PC-3 (cell line): ENCODE results near the gene FBF1. TPM values are rescaled to one million over a fixed set of nuclear protein-coding genes. Genes with fewer than 3 reads are reported as not detected.

ENCODE experiments used
- ATAC-seq: fragments of 200-7000 bp; cut with Tn5 transposase; 2 replicates; pipeline ENCODE4 v1.9.1; 2020; ENCODE audit warnings: mild to moderate bottlenecking, moderate library complexity
- BruUV-seq: library from RNA; stranded (reverse); fragments of 400-500 nt; replicated peaks from 2 replicates; lab custom pipeline; 2021; lab: Mats Ljungman, UMichigan
- CTCF ChIA-PET: fragments of 300-600 bp; sonication (Branson Sonifier 250); formaldehyde crosslinking; loops from one replicate; lab custom pipeline; 2022; ENCODE audit warnings: antibody characterized with exemption; lab: Charles Lee
- POLR2A ChIA-PET: fragments of 300-600 bp; sonication (Branson Sonifier 250); formaldehyde crosslinking; loops from one replicate; lab custom pipeline; 2022; ENCODE audit warnings: antibody characterized with exemption; ENCODE audit not compliant: unreplicated experiment; lab: Charles Lee
- DNase-seq: peaks from one replicate; pipeline ENCODE4 v3.0.0-alpha.2; 2015
- H2AFZ ChIP-seq: fragments of 300-600 bp; sonication (generic); 2 replicates; pipeline ENCODE4 v1.6.0; 2016; ENCODE audit warnings: antibody characterized with exemption, low read length
- H3F3A ChIP-seq: fragments of 300-600 bp; sonication (generic); one replicate; pipeline ENCODE4 v1.6.0; 2017; ENCODE audit warnings: antibody characterized with exemption, low read length, control low read depth, mild to moderate bottlenecking; ENCODE audit not compliant: unreplicated experiment
- H3K27ac ChIP-seq: fragments of 300-600 bp; sonication (generic); 2 replicates; pipeline ENCODE4 v1.5.1; 2016; ENCODE audit warnings: mild to moderate bottlenecking, low read length
- H3K27me3 ChIP-seq: fragments of 300-600 bp; sonication (generic); 2 replicates; pipeline ENCODE4 v1.6.1; 2016; ENCODE audit warnings: low read length, mixed read lengths
- H3K36me3 ChIP-seq: fragments of 300-600 bp; sonication (generic); 2 replicates; pipeline ENCODE4 v1.6.1; 2016; ENCODE audit warnings: low read depth, mixed run types, low read length, mixed read lengths
- H3K4me1 ChIP-seq: fragments of 300-600 bp; sonication (generic); 2 replicates; pipeline ENCODE4 v1.5.1; 2016; ENCODE audit warnings: low read length; ENCODE audit not compliant: insufficient read depth
- H3K4me2 ChIP-seq: fragments of 300-600 bp; sonication (generic); 2 replicates; pipeline ENCODE4 v1.6.0; 2016; ENCODE audit warnings: low read length
- H3K4me3 ChIP-seq: fragments of 300-600 bp; sonication (generic); 2 replicates; pipeline ENCODE4 v1.5.1; 2016; ENCODE audit warnings: mild to moderate bottlenecking, low read length, mixed read lengths
- H3K79me2 ChIP-seq: fragments of 300-600 bp; sonication (generic); 2 replicates; pipeline ENCODE4 v1.6.1; 2017; ENCODE audit warnings: low read length, mixed read lengths
- H3K9ac ChIP-seq: fragments of 300-600 bp; sonication (generic); 2 replicates; pipeline ENCODE4 v1.6.0; 2016; ENCODE audit warnings: mild to moderate bottlenecking, low read length
- H3K9me2 ChIP-seq: fragments of 300-600 bp; sonication (generic); replicated peaks from 2 replicates; pipeline ENCODE4 v1.6.1; 2016; ENCODE audit warnings: mixed run types, low read length, mixed read lengths
- H3K9me3 ChIP-seq: fragments of 300-600 bp; sonication (generic); 2 replicates; pipeline ENCODE4 v1.6.1; 2016; ENCODE audit warnings: low read length, mixed read lengths
- H4K20me1 ChIP-seq: fragments of 300-600 bp; sonication (generic); 2 replicates; pipeline ENCODE4 v1.6.1; 2016; ENCODE audit warnings: low read length, mixed read lengths
- EZH2 ChIP-seq: fragments of 300-600 bp; sonication (generic); IDR thresholded peaks from one replicate; pipeline ENCODE4 v1.6.1; 2017; ENCODE audit warnings: antibody characterized with exemption, mild to moderate bottlenecking, low read length; ENCODE audit not compliant: unreplicated experiment
- EZH2phosphoT487 ChIP-seq: fragments of 300-600 bp; sonication (generic); IDR thresholded peaks from 2 replicates; pipeline ENCODE4 v1.6.1; 2018; ENCODE audit warnings: mild to moderate bottlenecking, antibody characterized with exemption, low read length, borderline replicate concordance
- intact Hi-C: fragments of 100-400 bp; cut with micrococcal nuclease; formaldehyde crosslinking; loops from 2 replicates; pipeline ENCODE4 v1.9.0; 2023
- total RNA-seq: library from RNA; depleted of rRNA; stranded (reverse); fragments of >200 nt; gene quantifications from 2 replicates; pipeline ENCODE4 v1.2.3, GENCODE V29; 2014
- TF ChIP-seq, protein P1 (sequence below): fragments of 300-600 bp; sonication (generic); conservative IDR thresholded peaks from 2 replicates; pipeline ENCODE4 v1.5.1; 2017; ENCODE audit warnings: antibody characterized with exemption, low read depth, mild to moderate bottlenecking, low read length

FBF1 gene
- total RNA-seq, 1 experiment from 2014 or later = 39.2 TPM

GRCh38 chr17:75959051-75959838 lies 18.4 kb upstream of the FBF1 start:
- Histone ChIP-seq H3K9me3 (no peaks in the 10 kb centered on the region), H3K27ac (peak overlapping the region; percentile 78), H3K36me3 (peaks cover 22% of the 10 kb centered on the region), H3K27me3 (no peaks in the 10 kb centered on the region), H3K9me2 (no peaks in the 10 kb centered on the region), H3K4me3 (peak overlapping the region; percentile 36; the same call in 1 of the 2 replicates), H4K20me1 (no peaks in the 10 kb centered on the region), H3F3A (peaks cover 7% of the 10 kb centered on the region), H2AFZ (peak overlapping the region; percentile 12; the same call in 1 of the 2 replicates), H3K9ac (peak overlapping the region; percentile 11), H3K4me2 (peak overlapping the region; percentile 75), H3K79me2 (peaks cover 39% of the 10 kb centered on the region), H3K4me1 (peaks cover 21% of the 10 kb centered on the region)
- ChIA-PET CTCF (interaction anchor here (0.9 kb wide), 2 partner anchors 18 to 82 kb away, joined by 4 read pairs; partner anchors contain the start of gene FBF1), POLR2A (interaction anchor here (0.7 kb wide), 1 partner anchor 9 kb away, joined by 3 read pairs; no protein-coding TSS in a partner anchor)
- no peak for TF ChIP-seq EZH2phosphoT487
- TF ChIP-seq, protein P1, sequence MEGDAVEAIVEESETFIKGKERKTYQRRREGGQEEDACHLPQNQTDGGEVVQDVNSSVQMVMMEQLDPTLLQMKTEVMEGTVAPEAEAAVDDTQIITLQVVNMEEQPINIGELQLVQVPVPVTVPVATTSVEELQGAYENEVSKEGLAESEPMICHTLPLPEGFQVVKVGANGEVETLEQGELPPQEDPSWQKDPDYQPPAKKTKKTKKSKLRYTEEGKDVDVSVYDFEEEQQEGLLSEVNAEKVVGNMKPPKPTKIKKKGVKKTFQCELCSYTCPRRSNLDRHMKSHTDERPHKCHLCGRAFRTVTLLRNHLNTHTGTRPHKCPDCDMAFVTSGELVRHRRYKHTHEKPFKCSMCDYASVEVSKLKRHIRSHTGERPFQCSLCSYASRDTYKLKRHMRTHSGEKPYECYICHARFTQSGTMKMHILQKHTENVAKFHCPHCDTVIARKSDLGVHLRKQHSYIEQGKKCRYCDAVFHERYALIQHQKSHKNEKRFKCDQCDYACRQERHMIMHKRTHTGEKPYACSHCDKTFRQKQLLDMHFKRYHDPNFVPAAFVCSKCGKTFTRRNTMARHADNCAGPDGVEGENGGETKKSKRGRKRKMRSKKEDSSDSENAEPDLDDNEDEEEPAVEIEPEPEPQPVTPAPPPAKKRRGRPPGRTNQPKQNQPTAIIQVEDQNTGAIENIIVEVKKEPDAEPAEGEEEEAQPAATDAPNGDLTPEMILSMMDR = no peak
- peak; percentile 79 for DNase-seq
- ATAC-seq = peak; percentile 94
- intact Hi-C loops = loop anchor here (2.0 kb wide), 2 partner anchors 18 to 20 kb away; partner anchors contain the start of genes ACOX1, FBF1 and TEN1
- no TSS peak for BruUV-seq

DNA sequence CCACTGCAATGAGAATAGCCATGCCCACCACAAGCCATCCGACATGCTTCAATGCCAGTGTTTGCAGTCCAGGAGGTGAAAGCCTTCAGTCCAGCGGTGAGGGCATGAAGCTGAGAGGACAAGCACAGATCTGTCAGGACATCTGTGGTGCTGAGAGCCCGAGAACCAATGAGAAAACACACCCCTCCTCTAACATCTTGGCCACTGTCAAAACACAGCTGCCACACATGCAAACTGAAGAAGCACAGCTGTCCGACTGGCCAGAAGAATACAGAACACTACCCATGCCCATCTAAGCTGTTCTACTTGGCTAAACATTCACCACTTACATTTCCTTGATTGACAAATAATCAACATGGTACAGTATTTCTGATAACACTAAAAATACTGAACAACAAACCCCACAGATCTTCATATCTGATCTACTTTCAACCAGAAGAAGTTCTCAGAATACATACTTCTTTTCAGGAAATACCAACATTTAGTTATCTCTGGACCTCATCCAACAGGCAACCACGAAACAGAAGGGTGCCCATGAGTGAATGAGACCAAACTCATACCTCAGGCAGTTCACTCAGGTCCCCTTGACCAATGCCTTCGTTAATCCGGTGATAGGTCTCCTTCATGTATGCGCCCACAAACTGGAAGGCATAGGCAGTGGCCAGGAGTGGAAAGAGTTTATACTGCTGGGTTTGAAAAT lies 10.2 kb upstream of the FBF1 start:
- intact Hi-C loops = no loop called here
- peaks cover 67% of the 10 kb centered on the region for H3K36me3 ChIP-seq

More for the DNA sequence above, 10.2 kb upstream of the FBF1 start:
- no peak for DNase-seq
- TF ChIP-seq EZH2 (no peak), EZH2phosphoT487 (no peak)
- TF ChIP-seq, protein P1 = no peak
- no peak; the same call in 1 of the 2 replicates for ATAC-seq
- no peaks in the 10 kb centered on the region for H3K27me3 ChIP-seq
- no peak overlapping the region for H2AFZ ChIP-seq
- ChIA-PET POLR2A (no interaction called here), CTCF (interaction anchor here (0.7 kb wide), 1 partner anchor 8 kb away, joined by 5 read pairs; no protein-coding TSS in a partner anchor)
- no peaks in the 10 kb centered on the region for H3K79me2 ChIP-seq
- H3K4me2 ChIP-seq = no peak overlapping the region
- H3K4me1 ChIP-seq = no peaks in the 10 kb centered on the region
- H3K9me2 ChIP-seq = no peaks in the 10 kb centered on the region
- H3K9me3 ChIP-seq = no peaks in the 10 kb centered on the region
- no peaks in the 10 kb centered on the region for H4K20me1 ChIP-seq
- BruUV-seq = no TSS peak
- no peak overlapping the region for H3K4me3 ChIP-seq
- no peaks in the 10 kb centered on the region for H3F3A ChIP-seq
- no peak overlapping the region for H3K9ac ChIP-seq
- no peak overlapping the region for H3K27ac ChIP-seq
